Mesenteric fat pad (tissue), 1 donor: ENCODE data around the gene FSTL3. TPM values are rescaled to one million over a fixed set of nuclear protein-coding genes. Genes with fewer than 3 reads are reported as not detected.
"Not testable (repeated sequence)": the region's sequence is repeated elsewhere in the genome, so short reads cannot be mapped to it uniquely, and the experiment has no call there.

Source experiments
- DNase-seq: peaks from one replicate; pipeline ENCODE4 v3.0.0-alpha.2; 2020; ENCODE audit warnings: low spot score
- total RNA-seq: library from RNA; stranded (reverse); fragmentation: NEBNext Ultra II Directional; extraction: Animal tissue kit (Norgen Biotek cat#: 25700); gene quantifications from one replicate; pipeline ENCODE4 v1.2.1, GENCODE V29; 2021
- donor health status: DM: yes; HTN: yes; CAD: no.

FSTL3 gene
- total RNA-seq, 1 donor from 2014 or later: 193 TPM

DNA sequence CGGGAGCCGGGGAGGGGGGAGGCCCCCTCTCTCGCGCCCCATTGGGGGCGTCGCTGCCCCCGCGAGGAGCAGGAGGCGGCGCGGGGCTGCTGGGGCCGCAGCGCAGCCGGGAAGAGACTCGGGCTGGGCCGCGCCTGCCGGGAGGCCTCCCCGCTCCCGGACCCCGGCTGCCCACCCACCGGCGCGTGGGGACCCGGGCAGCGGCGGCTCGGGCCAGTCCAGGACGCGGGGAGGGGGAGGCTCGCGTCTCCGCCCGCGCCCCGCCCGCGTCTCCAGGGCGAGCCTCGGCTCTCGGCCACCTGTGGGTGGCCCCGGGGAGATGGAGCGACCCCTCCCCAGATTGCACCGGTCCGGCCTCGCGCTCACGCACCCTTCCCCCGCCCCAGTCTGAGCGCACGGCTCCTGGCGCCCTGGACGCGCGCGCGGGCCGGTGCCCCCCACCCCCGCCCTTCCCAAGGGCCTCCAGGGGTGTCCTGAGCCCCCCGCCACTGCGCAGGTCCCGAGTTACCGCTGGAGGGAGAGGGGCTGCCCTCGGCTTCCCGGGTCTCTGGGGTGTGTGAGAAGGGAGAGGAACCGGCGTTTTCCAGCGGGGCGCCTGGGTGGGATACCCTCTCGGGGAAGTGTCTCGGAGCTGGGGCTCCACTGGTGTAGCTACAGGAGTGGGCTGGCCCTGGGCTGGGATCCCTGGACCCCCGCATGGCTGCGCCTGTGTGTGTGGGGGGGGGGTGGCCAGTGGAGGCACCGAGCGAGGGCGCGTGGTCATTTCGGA is 33.2 kb downstream of the FSTL3 start:
- DNase-seq: no peak

DNA sequence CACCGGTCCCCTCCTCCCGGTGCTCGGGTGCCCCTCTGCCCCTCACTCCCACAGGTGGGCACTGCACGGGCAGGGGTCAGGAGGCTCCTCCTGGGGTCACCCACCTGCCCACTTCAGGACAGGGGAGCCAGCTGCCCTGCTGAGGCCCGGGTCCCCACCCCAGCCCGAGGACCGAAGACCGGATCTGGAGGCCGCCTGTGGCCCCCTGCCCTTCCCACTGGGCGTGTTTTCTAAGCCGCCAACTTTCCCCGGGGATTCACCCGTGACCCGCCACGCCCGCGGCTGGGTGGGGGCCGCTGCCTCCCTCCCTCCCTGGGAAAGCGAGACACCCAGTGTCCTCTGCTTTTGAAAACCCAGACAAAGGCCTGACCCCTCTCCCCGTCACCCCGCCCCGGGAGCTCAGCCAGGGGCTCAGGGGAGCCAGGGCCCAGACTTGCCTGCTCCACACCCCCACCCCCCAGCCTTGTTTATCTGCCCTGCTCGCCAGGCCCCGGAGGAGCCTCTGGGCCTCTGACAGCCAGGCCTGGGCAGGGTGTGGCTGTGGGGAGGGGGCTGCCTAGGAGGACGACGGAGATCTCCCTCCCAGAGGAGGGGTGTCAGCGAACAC is 33.9 kb downstream of the FSTL3 start:
- DNase-seq: no peak

- DNase-seq: no peak
These were observed 34.6 kb downstream of the FSTL3 start for GRCh38 chr19:710767-711166.

DNA sequence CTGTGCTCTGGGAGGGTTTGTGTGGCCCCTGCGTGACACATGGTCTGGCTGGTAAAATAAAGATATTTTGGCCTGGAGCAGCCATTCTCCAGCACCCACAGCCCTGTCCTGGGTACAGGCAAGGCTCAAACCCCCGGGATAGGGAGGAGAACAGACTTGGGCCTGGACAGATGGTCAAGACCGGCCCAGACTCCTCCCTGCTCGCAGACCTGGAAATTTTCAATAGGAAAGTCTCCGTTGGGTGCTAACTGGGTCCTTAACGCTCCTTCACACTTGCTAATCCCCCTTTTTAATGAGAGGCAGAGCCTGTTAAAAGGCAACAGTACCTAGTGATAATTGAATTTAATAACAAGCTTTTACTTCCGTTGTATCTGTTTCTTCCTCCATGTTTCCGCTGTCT is 35.1 kb downstream of the FSTL3 start:
- DNase-seq: no peak

DNA sequence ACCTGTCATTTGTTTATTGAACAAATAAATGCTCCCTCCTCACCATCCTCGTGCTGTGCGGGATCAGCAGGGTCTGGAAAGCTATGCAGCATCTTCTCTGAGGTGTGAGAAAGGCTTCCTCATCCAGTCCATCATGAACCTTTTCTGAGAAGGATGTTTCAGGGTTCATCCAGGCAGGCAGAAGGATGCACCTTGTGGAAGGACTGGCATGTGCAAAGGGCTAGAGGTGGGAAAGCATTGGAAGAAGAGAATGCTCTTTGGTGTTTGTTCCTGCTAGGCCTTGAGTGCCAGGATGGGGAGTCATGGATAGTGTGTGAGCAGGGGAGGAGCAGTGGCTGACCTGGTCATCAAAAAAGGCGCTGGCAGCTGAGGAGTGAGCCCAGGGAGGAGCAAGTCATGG is 39.2 kb downstream of the FSTL3 start:
- no peak for DNase-seq

DNA sequence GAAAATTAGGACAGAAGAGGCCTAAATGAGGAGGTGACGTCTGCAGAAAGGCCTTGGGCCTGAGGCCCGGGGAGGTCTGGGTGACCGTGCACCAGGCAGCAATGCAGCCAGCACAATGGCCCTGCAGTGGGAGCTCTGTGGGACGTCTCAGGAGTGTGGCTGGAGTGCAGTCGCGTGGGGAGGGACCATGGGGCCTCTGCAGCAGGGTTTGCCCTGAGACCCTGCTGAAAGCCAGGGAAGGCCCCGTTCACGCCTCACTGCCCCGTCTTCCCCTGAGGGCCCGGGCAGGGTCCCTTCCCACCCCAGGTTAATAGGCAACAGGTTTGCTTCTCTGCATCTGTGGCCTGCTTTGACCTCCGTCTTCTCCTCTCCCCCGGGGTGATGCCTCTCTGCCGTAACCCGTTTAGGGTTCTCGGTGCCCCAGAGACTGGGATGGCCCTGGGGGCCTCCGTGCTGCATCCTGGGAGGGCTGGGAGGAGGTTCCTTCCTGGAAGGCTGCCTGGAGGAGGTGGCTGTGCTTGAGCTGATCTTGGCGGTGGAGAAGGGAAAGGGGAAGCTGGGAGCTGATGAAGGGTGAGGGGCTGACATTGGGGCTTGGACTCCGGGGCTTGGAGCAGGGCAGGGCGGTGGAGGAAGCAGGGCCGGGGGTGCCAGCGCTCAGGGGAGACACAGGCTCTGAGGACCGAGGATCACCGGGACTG is 42.2 kb downstream of the FSTL3 start:
- no peak for DNase-seq

DNA sequence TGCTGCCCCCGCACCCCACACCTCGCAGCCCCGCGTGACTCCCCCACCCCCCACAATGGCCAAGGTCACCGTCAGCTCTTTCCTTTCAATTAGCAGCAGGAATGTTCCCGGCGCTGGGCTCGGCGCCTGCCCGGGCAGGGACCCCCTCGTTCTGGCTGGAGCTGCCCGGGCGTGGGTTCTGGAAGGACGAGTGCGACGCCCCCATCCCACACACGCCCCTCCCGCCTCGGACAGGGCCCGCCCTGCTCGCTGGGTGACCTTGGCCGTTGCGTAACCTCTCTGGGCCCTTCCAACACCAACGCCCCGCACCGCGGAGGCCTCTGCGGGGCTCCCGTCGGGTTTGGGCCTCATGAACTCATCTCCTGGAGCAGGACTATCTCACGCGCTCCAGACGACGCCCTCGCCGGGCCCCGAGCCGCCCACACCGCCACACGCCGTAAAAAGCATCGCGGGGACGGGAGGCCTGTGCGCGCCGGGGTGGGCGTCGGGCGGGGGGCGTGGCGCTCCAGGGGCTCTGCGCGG is 42.9 kb downstream of the FSTL3 start:
- no peak for DNase-seq

DNA sequence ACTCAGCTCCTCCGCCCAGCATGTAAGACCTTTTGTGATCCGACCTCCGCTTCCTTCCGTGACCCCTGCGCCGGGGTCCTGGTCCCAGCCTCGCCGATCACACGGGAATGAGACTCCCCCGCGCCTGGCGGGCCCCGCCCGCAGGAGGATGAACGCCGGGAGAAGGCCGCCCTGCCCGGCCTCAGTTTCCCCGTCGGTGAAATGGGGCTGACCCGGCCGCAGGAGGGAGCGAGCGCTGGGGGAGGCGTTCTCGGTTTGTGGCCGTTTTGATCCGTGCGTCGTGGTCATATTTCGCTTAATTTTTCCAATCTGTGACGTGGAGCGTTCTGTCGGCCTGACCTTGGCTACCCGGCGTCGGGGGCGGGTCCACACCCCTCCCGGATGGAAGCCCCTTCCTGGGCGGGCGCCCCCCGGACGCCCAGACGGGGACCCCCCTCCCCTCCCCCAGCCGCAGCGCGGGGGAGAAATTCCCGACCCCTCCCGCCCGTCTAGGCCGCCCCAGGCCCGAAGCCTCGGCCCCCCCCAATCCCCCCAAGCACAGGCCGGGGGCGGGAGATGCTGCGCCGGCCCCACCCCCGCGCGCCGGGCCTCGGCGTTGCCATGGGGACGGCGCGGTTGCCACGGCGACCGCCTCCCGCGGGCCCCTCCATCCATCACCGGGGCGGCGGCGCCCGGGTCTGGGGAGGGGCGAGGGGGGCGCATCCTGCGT is 43.6 kb downstream of the FSTL3 start:
- no peak for DNase-seq

- no peak for DNase-seq
These were observed 44.4 kb downstream of the FSTL3 start for GRCh38 chr19:720345-721160.

- DNase-seq: no peak
These were observed 46.4 kb downstream of the FSTL3 start for GRCh38 chr19:722553-723101.

GRCh38 chr19:723247-723646 is 47.1 kb downstream of the FSTL3 start:
- no peak for DNase-seq

- no peak for DNase-seq
These were observed 47.5 kb downstream of the FSTL3 start for GRCh38 chr19:723714-724113.

DNA sequence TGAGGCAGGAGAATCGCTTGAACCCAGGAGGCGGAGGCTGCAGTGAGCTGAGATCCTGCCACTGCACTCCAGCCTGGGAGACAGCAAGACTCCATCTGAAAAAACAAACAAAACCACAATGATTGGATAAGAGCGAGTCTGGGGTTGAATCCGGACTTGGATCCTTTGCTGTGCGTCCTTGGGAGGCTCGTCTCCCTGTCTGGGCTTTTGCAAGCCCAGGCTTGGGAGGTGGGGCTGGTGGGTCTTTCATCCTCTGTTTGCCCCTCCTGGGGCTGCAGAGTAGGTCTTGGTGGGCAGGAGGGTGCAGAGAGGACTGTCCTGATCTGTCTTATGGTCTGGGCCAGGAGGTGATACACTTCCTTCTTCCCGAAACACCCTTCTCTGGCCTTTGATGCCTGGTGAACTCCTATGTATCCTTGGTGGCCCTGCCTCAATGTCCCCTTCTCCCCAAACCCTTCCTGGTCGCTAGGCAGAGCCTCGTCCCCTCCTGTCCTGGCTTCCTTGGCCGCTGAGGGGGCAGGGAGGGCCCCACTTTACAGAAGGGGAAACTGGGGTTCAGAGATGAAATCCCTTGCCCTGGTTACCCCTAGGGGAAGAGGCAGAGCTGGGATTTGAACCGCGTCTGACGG is 49.4 kb downstream of the FSTL3 start:
- DNase-seq: no peak

DNA sequence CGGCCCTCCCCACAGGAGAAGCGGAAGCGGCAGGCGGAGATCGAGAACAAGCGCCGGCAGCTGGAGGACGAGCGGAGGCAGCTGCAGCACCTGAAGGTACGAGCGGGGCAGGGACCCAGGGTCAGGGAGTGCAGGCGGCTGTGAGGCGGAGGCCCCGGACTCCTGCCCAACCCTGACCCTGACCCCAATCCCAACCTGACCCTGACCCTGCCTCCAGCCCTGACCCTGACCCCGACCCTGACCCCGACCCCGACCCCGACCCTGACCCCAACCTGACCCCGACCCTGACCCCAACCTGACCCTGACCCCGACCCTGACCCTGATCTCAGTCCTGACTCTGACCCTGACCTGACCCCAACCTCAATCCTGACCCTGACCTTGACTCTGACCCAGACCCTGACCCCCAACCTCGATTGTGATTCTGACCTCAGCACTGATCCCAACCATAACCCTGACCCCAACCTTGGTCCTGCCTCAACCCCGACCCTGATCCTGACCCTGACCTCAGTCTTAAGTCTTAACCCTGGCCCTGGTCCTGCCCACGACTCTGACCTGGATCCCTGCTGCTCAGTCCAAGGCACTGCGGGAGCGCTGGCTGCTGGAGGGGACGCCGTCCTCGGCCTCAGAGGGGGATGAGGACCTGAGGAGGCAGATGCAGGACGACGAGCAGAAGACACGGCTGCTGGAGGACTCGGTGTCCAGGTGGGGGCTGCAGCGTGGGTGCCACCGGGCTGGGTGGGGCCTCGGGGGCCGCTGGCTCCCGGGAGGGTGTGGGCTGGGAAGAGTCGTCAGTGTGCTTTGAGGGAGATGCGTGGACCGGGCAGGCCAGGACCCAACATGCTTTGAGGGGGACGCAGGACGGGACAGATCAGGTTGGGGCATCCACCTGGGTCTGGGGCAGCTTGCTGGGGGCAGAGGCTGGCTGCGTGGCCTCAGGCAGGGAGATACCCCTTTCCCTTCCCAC is 51.1 kb downstream of the FSTL3 start:
- DNase-seq: no peak

- no peak for DNase-seq
These were observed 51.8 kb downstream of the FSTL3 start for GRCh38 chr19:728011-728410.

DNA sequence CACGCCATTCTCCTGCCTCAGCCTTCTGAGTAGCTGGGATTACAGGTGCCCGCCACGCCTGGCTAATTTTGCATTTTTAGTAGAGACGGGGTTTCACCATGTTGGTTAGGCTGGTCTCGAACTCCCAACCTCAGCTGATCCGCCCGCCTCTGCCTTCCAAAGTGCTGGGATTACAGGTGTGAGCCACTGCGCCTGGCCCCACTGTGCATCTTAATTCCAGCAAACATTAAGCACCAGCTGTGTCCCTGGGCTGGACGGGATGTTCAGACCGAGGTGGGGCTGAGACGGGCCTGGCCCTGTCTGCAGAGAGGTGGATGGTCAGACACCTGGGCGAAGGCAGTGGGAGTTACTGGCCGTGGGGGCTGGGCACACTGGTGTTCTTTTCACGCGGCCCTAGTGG is 53.4 kb downstream of the FSTL3 start:
- DNase-seq: not testable (repeated sequence)

- DNase-seq: no peak
These were observed 53.9 kb downstream of the FSTL3 start for GRCh38 chr19:729965-730668.

- DNase-seq: no peak
These were observed 54.8 kb downstream of the FSTL3 start for GRCh38 chr19:731000-731399.
